ENCODE results near the gene PPP1R12A.
"Not testable (repeated sequence)": the region's sequence is repeated elsewhere in the genome, so short reads cannot be mapped to it uniquely, and the experiment has no call there.

PPP1R12A gene

DNA sequence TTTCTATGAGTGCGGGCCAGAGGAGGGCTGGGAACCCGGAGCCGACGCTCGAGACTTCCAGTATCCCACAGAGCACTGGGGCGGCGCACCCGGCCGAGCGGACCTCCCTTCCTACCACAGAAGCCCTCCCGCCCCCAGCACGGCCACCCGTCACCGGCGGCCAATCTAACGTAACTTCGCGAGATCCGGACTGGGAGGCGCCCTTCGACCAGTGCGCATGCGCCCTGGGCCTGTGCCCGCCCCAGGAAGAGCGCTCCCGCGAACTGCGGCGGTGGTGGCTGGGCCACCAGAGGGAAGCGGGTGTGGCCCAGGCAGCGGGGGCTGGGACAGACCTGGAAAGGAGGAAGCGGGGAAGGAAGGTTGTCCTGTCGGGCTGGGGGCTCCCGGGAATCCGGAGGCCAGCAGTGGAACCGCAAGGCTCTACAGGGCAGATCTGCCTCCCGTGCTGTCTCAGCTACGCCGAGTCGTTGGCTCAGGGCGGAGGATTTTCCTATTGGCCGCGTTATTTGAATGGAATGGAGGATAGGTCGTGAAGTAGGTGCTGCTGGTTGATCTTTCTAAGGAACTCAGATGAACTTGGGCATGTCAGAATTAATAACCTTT is at the start of gene PPP1R12A:
PPP1R12A (minus strand) TSS at position 77 of the 603 bp plus-strand sequence. CDS start 166 bp downstream, outside the sequence.
- TF ChIP-seq ZFX (IDR thresholded peaks at IDR 0.05) = no peak
- TF ChIP-seq, protein P1, sequence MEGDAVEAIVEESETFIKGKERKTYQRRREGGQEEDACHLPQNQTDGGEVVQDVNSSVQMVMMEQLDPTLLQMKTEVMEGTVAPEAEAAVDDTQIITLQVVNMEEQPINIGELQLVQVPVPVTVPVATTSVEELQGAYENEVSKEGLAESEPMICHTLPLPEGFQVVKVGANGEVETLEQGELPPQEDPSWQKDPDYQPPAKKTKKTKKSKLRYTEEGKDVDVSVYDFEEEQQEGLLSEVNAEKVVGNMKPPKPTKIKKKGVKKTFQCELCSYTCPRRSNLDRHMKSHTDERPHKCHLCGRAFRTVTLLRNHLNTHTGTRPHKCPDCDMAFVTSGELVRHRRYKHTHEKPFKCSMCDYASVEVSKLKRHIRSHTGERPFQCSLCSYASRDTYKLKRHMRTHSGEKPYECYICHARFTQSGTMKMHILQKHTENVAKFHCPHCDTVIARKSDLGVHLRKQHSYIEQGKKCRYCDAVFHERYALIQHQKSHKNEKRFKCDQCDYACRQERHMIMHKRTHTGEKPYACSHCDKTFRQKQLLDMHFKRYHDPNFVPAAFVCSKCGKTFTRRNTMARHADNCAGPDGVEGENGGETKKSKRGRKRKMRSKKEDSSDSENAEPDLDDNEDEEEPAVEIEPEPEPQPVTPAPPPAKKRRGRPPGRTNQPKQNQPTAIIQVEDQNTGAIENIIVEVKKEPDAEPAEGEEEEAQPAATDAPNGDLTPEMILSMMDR (conservative IDR thresholded peaks at IDR 0.05) = no peak; the same call in 1 of the 2 replicates
- peak within 1 kb of the TSS; percentile 98 for H3K27ac ChIP-seq

DNA sequence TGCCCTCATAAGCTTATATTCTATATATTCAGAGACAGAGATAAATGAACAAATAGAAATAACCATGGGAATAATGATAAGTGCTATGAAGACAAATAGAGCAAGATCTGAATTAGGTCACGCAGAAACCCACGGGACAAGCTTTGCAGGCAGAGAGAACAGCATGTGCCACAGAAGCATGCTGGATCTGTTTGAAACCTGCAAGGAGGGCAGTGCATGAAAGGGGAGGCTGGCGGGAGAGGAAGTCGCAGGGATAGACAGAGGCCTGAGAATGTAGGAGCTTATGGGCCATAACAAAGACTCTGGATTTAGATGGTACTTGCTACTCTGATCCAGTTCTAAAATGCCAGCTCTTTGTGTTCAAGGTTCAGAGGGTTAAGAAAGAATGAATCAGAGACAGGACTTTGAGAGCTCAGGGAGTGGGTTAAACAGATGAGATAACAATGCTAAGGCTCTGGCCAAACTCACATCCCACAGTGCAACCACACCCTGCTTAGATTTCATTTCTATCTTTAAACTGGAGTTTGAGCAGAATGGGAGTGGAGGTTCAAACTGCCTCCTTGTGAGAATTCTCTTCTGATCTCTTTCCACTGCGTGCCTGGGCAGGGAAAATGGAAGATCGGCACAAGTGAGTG is 49.2 kb upstream of the PPP1R12A start:
- TF ChIP-seq ZFX (IDR thresholded peaks at IDR 0.05) = no peak
- TF ChIP-seq, protein P1 (conservative IDR thresholded peaks at IDR 0.05) = no peak
- no peak overlapping the region for H3K27ac ChIP-seq

DNA sequence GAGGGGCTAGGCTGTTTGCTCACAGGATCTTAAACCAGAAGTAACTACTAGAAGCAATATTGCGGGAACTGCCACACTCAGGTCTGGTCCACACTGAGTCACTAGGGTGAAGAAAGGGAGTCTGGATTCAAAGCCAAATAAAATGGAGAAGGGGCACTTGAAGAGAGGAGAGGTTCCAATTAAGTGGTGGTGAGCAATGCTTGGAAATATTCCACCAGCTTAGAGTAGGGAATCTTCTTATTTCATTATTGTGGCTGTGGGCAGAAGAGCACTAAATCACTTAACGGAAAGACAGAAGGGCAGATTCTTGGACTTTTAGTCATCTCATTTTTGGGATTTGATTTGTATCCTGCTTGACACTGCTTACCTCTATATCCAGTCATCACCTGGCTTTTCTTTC is 48.6 kb upstream of the PPP1R12A start:
- H3K27ac ChIP-seq = no peak overlapping the region
- TF ChIP-seq, protein P1 (conservative IDR thresholded peaks at IDR 0.05) = no peak
- TF ChIP-seq ZFX (IDR thresholded peaks at IDR 0.05) = no peak

DNA sequence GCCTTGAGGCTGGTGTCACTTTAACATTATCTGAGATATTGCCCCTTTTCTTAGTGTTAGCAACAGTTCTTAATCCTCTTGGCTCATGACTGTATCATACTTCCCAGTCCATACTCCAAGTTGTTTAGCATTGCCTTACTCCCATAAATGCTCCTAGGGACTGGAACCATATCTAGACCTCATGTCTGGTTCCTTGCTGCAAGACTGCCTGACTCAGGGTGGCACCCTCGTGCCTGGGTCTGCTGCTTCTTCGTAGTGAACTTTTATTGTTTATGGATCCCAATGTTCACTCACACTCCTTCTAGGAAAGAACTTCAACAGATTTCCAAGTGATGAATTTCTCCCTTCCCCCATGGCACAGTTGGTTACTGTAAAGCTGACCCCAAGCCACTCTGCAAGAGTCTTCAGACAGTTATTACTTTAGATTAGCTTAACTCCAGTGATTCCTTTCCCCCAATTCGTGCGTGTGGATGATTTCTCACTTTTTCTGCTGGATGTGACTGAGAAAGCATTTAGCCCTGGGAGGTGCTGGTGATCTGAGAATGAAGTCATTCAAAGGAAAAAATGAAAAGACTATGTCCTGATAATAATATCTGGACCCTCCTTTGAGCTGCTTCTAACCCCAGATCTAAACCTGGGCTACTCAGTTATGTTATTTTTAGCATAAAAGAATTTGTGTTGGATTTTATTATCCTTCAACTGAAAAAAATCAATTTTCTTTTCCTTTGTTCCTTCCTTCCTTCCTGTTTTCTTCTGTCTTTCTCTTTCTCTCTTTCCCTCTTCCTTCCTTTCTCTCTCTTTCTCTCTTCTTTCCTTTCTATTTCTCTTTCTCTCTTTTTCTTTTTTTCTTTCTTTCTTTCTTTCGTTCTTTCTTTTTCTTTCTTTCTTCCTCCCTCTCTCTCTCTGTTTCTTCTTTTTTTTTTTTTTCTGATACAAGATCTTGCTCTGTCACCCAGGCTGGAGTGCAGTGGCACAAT is 47.5 kb upstream of the PPP1R12A start:
- TF ChIP-seq, protein P1 (conservative IDR thresholded peaks at IDR 0.05) = no peak
- H3K27ac ChIP-seq = no peak overlapping the region

DNA sequence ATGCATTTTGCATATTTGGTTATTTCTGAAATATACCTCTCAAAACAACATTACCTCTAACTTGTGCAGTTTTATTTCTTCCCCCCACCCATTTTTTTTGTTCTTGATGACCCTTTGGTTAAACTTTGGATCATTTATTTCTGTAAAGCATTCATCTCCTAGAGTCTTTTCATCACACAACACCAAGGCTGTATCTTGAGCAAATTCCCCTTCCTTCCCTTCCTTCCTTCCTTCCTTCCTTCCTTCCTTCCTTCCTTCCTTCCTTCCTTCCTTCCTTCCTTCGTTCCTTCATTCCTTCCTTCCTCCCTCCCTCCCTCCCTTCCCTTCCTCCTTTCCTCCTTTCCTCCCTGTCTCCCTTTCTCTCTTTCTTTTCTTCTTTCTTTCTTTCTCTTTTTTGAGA is 43.8 kb upstream of the PPP1R12A start:
- H3K27ac ChIP-seq = no peak overlapping the region

DNA sequence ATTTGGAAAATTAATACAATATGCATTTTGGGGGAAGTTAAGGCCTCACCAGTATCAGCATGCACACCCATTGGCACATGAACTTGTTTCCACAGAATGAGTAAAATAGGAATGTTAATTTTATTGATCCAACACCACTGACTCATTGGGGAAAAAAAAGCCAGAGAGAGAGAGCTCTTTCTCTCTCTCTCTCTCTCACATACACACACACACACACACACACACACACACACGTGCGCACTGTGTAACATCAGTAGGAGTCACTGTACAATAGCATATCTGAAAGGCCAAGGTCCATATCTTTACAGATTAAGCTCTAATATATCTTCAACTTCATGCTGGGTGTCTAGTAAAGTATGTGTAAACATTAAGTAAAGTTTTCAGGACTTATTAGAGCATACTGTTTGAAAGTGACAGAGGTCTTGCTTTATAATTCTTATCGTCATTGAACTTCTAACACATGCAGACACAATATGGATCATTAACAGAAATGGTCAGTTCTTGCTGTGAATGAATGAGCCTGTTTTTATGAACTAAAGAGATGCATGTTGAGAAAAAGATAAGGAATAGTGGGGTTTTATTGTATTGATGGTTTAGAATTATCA is 43.1 kb upstream of the PPP1R12A start:
- not testable (repeated sequence) for H3K27ac ChIP-seq

More for the DNA sequence above, 43.8 kb upstream of the PPP1R12A start:
- TF ChIP-seq, protein P1 (conservative IDR thresholded peaks at IDR 0.05) = no peak
- TF ChIP-seq ZFX (IDR thresholded peaks at IDR 0.05) = no peak

DNA sequence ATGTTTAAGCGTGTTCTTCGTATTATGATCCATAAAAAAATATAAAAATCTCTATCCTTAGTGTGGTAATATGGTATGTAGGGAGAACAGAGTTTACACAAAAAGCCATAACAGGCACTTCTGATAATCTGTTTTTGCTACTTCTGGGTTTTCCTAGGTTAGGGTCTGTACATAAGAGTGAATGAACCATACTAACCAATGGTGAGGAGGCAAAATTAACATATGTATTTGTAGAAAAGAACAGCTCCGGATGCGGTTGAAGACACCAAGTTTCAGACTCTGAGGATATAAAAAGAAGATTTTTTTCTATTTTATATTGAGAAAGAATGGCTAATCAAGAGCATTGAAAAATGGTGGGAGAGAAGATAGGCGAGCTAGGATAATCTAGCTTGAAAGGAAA is 40.2 kb upstream of the PPP1R12A start:
- TF ChIP-seq, protein P1 (conservative IDR thresholded peaks at IDR 0.05) = no peak
- TF ChIP-seq ZFX (IDR thresholded peaks at IDR 0.05) = no peak
- no peak overlapping the region for H3K27ac ChIP-seq

Measured in C4-2B (cell line).